Adrenal gland (tissue), 5 donors: ENCODE measurements around the gene SCAF8.

Source experiments
- POLR2A ChIP-seq, 2 donors: fragments of 450-650 bp; IDR thresholded peaks; one replicate each; pipeline ENCODE4 v1.6.1; 2017; ENCODE audit warnings: antibody characterized with exemption in 2 of 2, mild to moderate bottlenecking in 2 of 2, moderate library complexity in 1 of 2
- TF ChIP-seq, protein P1 (sequence below), 6 experiments: fragments of 450-650 bp in 4 of 6; fragments of 200-600 bp in 2 of 6; sonication (generic) in 1 of 6; IDR thresholded peaks; 1 replicate in 5 of 6; 2 replicates in 1 of 6; pipeline versions ENCODE4 v1.5.1 to v1.8.0; 2016 to 2021; ENCODE audit warnings: antibody characterized with exemption in 6 of 6, mild to moderate bottlenecking in 2 of 6, moderate library complexity in 1 of 6
- donor health status: DM: no; HTN: no; CAD: no.

DNA sequence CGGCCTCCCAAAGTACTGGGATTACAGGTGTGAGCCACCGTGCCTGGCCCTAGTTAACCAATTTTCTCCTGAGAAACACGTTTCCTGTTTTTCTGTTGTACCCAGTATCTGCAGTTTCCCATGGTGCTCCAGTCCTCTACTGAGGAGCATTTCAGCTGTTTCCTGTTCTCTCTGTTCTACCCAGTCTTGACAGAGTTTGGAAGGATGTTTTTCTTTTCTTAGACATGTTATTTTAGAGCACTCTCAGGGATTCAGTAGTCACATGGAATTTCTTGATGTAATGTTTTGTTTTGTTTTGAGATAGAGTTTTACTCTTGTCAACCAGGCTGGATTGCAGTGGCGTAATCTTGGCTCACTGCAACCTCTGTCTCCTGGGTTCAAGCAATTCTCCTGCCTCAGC is 132.1 kb downstream of the SCAF8 start:
- TF ChIP-seq, protein P1, sequence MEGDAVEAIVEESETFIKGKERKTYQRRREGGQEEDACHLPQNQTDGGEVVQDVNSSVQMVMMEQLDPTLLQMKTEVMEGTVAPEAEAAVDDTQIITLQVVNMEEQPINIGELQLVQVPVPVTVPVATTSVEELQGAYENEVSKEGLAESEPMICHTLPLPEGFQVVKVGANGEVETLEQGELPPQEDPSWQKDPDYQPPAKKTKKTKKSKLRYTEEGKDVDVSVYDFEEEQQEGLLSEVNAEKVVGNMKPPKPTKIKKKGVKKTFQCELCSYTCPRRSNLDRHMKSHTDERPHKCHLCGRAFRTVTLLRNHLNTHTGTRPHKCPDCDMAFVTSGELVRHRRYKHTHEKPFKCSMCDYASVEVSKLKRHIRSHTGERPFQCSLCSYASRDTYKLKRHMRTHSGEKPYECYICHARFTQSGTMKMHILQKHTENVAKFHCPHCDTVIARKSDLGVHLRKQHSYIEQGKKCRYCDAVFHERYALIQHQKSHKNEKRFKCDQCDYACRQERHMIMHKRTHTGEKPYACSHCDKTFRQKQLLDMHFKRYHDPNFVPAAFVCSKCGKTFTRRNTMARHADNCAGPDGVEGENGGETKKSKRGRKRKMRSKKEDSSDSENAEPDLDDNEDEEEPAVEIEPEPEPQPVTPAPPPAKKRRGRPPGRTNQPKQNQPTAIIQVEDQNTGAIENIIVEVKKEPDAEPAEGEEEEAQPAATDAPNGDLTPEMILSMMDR (IDR thresholded peaks at IDR 0.05) = no peak
- TF ChIP-seq POLR2A (IDR thresholded peaks at IDR 0.05) = no peak
